Esophagus muscularis mucosa (tissue), 4 donors: ENCODE results near the gene FTCDNL1. TPM values are rescaled to one million over a fixed set of nuclear protein-coding genes. Genes with fewer than 3 reads are reported as not detected.

ENCODE experiments used
- DNase-seq: peaks from one replicate; pipeline ENCODE4 v3.0.0-alpha.2; 2017; ENCODE audit errors: extremely low spot score
- H3K27ac ChIP-seq, 4 donors: fragments of 200-600 bp; sonication (generic); replicated peaks in 1 of 4; 1 replicate in 3 of 4; 2 replicates in 1 of 4; pipeline ENCODE4 v1.5.1; 2016 to 2019; ENCODE audit warnings: mild to moderate bottlenecking in 1 of 4
- H3K27me3 ChIP-seq, 4 donors: fragments of 200-600 bp; sonication (generic); one replicate each; pipeline versions ENCODE4 v1.5.1 to v1.6.0; 2016 to 2019
- H3K36me3 ChIP-seq, 4 donors: fragments of 200-600 bp; sonication (generic); one replicate each; pipeline ENCODE4 v1.5.1; 2016 to 2019
- H3K4me1 ChIP-seq, 4 donors: fragments of 200-600 bp; sonication (generic); one replicate each; pipeline ENCODE4 v1.5.1; 2016 to 2019
- H3K4me3 ChIP-seq, 4 donors: fragments of 200-600 bp; sonication (generic); 1 replicate in 2 of 4; 2 replicates in 2 of 4; pipeline ENCODE4 v1.5.1; 2016 to 2019; ENCODE audit warnings: mild to moderate bottlenecking in 4 of 4, moderate library complexity in 1 of 4
- H3K9me3 ChIP-seq, 4 donors: fragments of 200-600 bp; sonication (generic); 1 replicate in 3 of 4; 2 replicates in 1 of 4; pipeline ENCODE4 v1.5.1; 2016 to 2019
- CTCF ChIP-seq, 3 experiments: fragments of 200-600 bp in 2 of 3; fragments of 450-650 bp in 1 of 3; sonication (generic) in 2 of 3; IDR thresholded peaks; one replicate each; pipeline ENCODE4 v1.5.1; 2017 to 2019; ENCODE audit warnings: antibody characterized with exemption in 3 of 3, mild to moderate bottlenecking in 2 of 3, moderate library complexity in 1 of 3
- EP300 ChIP-seq: sonication (generic); formaldehyde crosslinking; IDR thresholded peaks from one replicate; pipeline ENCODE4 v1.6.1; 2017; ENCODE audit warnings: antibody characterized with exemption
- POLR2A ChIP-seq: fragments of 450-650 bp; IDR thresholded peaks from one replicate; pipeline ENCODE4 v1.6.1; 2017; ENCODE audit warnings: antibody characterized with exemption, moderate library complexity, mild to moderate bottlenecking, low read depth
- POLR2AphosphoS5 ChIP-seq, 2 donors: sonication (generic); formaldehyde crosslinking; IDR thresholded peaks; one replicate each; pipeline ENCODE4 v1.6.1; 2017; ENCODE audit warnings: antibody characterized with exemption in 2 of 2
- WGBS: methylation state at CpG from one replicate; pipeline ENCODE4 v1.1.5; 2018; 5-methylcytosine and 5-hydroxymethylcytosine counted together
- intact Hi-C: fragments of 100-400 bp; cut with DNase I; formaldehyde crosslinking; loops from one replicate; pipeline ENCODE4 v1.15.1; 2023
- total RNA-seq, 4 donors: library from RNA; depleted of rRNA; stranded (reverse); fragments of >200 nt; gene quantifications; one replicate each; pipeline versions ENCODE4 v1.1.0 to v1.2.1, GENCODE V29; 2016

The FTCDNL1 gene
- total RNA-seq, 4 donors from 2014 or later = 1.2 to 5.3 (median 2.0) TPM

DNA sequence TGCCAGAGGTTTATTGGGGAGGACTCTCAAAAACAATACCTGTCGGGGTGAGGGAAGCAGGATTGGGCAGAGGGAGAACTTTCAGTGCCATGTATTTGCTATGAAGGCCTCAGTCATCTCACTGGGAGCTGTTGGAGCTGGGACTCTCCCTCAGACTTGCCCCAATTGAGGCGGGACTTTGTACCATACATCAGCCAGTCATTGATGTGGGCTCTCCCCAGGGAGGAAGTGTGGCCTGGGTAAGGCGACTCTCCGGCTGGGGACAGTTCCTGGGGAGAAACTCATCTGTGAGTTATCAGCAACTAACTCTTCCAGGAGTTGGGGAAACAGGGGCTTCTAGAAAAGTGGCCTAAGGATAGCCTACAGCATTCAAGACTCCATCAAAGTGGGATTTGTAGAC, 66.5 kb downstream of the FTCDNL1 start:
- Histone ChIP-seq H3K4me3 (no peak overlapping the region), H3K4me1 (no peaks in the 10 kb centered on the region), H3K27ac (no peak overlapping the region), H3K27me3 (no peaks in the 10 kb centered on the region), H3K9me3 (no peaks in the 10 kb centered on the region), H3K36me3 (no peaks in the 10 kb centered on the region)
- no peak for TF ChIP-seq EP300
- TF ChIP-seq POLR2A = no peak
- no peak for TF ChIP-seq POLR2AphosphoS5 (IDR thresholded peaks at IDR 0.05)
- no peak for TF ChIP-seq CTCF (IDR thresholded peaks at IDR 0.05)
- intact Hi-C loops = no loop called here
- WGBS = 75% methylated on average over 4 of the region's 4 CpGs
- peak; percentile 53 for DNase-seq

DNA sequence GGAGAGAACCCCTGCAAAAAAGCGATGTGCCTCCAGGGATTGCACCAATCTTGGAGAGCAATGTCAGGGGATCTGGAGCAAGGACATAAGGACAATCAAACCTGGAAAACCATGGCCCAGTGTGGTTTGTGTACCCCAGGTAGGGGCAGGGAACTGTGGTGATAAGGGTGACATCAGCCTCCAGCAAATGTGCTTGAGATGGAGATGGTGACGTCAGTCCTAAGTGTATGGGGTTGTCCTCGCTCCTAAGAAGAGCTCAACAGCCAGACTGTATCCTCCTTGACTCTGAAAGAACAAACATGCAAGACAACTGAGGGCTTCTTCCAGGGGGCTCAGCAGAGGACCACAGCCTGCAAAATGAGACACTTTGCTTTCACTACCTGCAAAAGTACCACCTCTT, 71.4 kb downstream of the FTCDNL1 start:
- no peak overlapping the region for H3K4me3 ChIP-seq
- TF ChIP-seq POLR2A (no peak), POLR2AphosphoS5 (IDR thresholded peaks at IDR 0.05) (no peak), EP300 (no peak), CTCF (IDR thresholded peaks at IDR 0.05) (no peak)
- no peaks in the 10 kb centered on the region for H3K36me3 ChIP-seq
- intact Hi-C loops = no loop called here
- no peaks in the 10 kb centered on the region for H3K27me3 ChIP-seq
- H3K9me3 ChIP-seq = no peaks in the 10 kb centered on the region
- 100% methylated on average over 1 of the region's 3 CpGs for WGBS
- H3K27ac ChIP-seq = no peak overlapping the region
- no peak for DNase-seq
- no peaks in the 10 kb centered on the region for H3K4me1 ChIP-seq

GRCh38 chr2:199778655-199779054, 72.3 kb downstream of the FTCDNL1 start:
- Histone ChIP-seq H3K9me3 (no peaks in the 10 kb centered on the region), H3K36me3 (no peaks in the 10 kb centered on the region), H3K27me3 (no peaks in the 10 kb centered on the region), H3K4me3 (no peak overlapping the region), H3K4me1 (no peaks in the 10 kb centered on the region), H3K27ac (no peak overlapping the region)
- 84% methylated on average over 3 of the region's 3 CpGs for WGBS
- TF ChIP-seq POLR2A = no peak
- intact Hi-C loops = no loop called here
- DNase-seq = no peak

GRCh38 chr2:199777916-199778315, 73.1 kb downstream of the FTCDNL1 start:
- Histone ChIP-seq H3K4me3 (no peak overlapping the region), H3K36me3 (no peaks in the 10 kb centered on the region), H3K9me3 (no peaks in the 10 kb centered on the region), H3K27ac (no peak overlapping the region), H3K27me3 (no peaks in the 10 kb centered on the region), H3K4me1 (no peaks in the 10 kb centered on the region)
- intact Hi-C loops = no loop called here
- DNase-seq = no peak
- 84% methylated on average over 2 of the region's 2 CpGs for WGBS
- TF ChIP-seq POLR2A (no peak), EP300 (no peak), CTCF (IDR thresholded peaks at IDR 0.05) (no peak), POLR2AphosphoS5 (IDR thresholded peaks at IDR 0.05) (no peak)

- TF ChIP-seq EP300 = no peak
- TF ChIP-seq POLR2AphosphoS5 (IDR thresholded peaks at IDR 0.05) = no peak
- no peak for TF ChIP-seq CTCF (IDR thresholded peaks at IDR 0.05)
- TF ChIP-seq POLR2A = no peak
- 70% methylated on average over 1 of the region's 1 CpG for WGBS
- no peak overlapping the region for H3K4me3 ChIP-seq
- H3K27ac ChIP-seq = no peak overlapping the region
- H3K9me3 ChIP-seq = no peaks in the 10 kb centered on the region
- H3K27me3 ChIP-seq = no peaks in the 10 kb centered on the region
- intact Hi-C loops = no loop called here
- no peaks in the 10 kb centered on the region for H3K36me3 ChIP-seq
- H3K4me1 ChIP-seq = no peaks in the 10 kb centered on the region
- no peak for DNase-seq
Observed at GRCh38 chr2:199777315-199777714, 73.7 kb downstream of the FTCDNL1 start.
